Activated naive CD8-positive, alpha-beta T cell treated with anti-CD3 and anti-CD28 coated beads for 36 hours (primary cell): ENCODE results near the gene CARD19. TPM values are rescaled to one million over a fixed set of nuclear protein-coding genes. Genes with fewer than 3 reads are reported as not detected.

Experiments used
- DNase-seq: peaks from one replicate; pipeline ENCODE4 v3.0.0; 2021
- H3K27ac Mint-ChIP-seq: one replicate; pipeline ENCODE4 v1.8.0; 2022; ENCODE audit warnings: mild to moderate bottlenecking, moderate library complexity, mixed read lengths
- H3K27me3 Mint-ChIP-seq: one replicate; pipeline ENCODE4 v1.8.0; 2022; ENCODE audit warnings: mild to moderate bottlenecking, mixed read lengths
- H3K36me3 Mint-ChIP-seq: one replicate; pipeline ENCODE4 v1.8.0; 2021; ENCODE audit warnings: mild to moderate bottlenecking, mixed read lengths
- H3K4me1 Mint-ChIP-seq: one replicate; pipeline ENCODE4 v1.8.0; 2021; ENCODE audit warnings: mixed read lengths
- H3K4me3 Mint-ChIP-seq: one replicate; pipeline ENCODE4 v1.8.0; 2022; ENCODE audit warnings: mild to moderate bottlenecking, moderate library complexity, mixed read lengths
- H3K9me3 Mint-ChIP-seq: one replicate; pipeline ENCODE4 v1.8.0; 2022; ENCODE audit warnings: mixed read lengths
- total RNA-seq, 2 experiments: library from RNA; stranded (reverse); gene quantifications; one replicate each; pipeline ENCODE4 v1.2.3, GENCODE V29; 2021

CARD19 gene
- total RNA-seq, 2 experiments from 2014 or later: 36.5 to 38.6 TPM

- peaks cover 46% of the 10 kb centered on the region for H3K36me3 Mint-ChIP-seq
- H3K4me1 Mint-ChIP-seq: peaks cover 59% of the 10 kb centered on the region
- H3K9me3 Mint-ChIP-seq: peaks cover 35% of the 10 kb centered on the region
- H3K27ac Mint-ChIP-seq: peak overlapping the region; percentile 34
- no peak for DNase-seq
- H3K4me3 Mint-ChIP-seq: no peak overlapping the region
- no peaks in the 10 kb centered on the region for H3K27me3 Mint-ChIP-seq
Measured at GRCh38 chr9:93090091-93090655, 5.8 kb upstream of the CARD19 start.

- H3K9me3 Mint-ChIP-seq: peaks cover 30% of the 10 kb centered on the region
- no peak overlapping the region for H3K4me3 Mint-ChIP-seq
- no peaks in the 10 kb centered on the region for H3K27me3 Mint-ChIP-seq
- H3K4me1 Mint-ChIP-seq: peaks cover 60% of the 10 kb centered on the region
- peaks cover 38% of the 10 kb centered on the region for H3K36me3 Mint-ChIP-seq
- H3K27ac Mint-ChIP-seq: peak overlapping the region; percentile 84
- DNase-seq: no peak
Measured at GRCh38 chr9:93091056-93091452, 5.0 kb upstream of the CARD19 start.

- Mint-ChIP-seq H3K27me3 (no peaks in the 10 kb centered on the region), H3K4me1 (peaks cover 60% of the 10 kb centered on the region), H3K27ac (peak overlapping the region; percentile 84), H3K9me3 (peaks cover 28% of the 10 kb centered on the region), H3K36me3 (peaks cover 36% of the 10 kb centered on the region), H3K4me3 (no peak overlapping the region)
- DNase-seq: peak; percentile 70
Measured at GRCh38 chr9:93091453-93092081, 4.5 kb upstream of the CARD19 start.

GRCh38 chr9:93092251-93092991 lies 3.6 kb upstream of the CARD19 start:
- Mint-ChIP-seq H3K27ac (peak overlapping the region; percentile 84), H3K4me3 (peak overlapping the region; percentile 24), H3K36me3 (peaks cover 32% of the 10 kb centered on the region), H3K27me3 (no peaks in the 10 kb centered on the region), H3K9me3 (peaks cover 26% of the 10 kb centered on the region), H3K4me1 (peaks cover 68% of the 10 kb centered on the region)
- no peak for DNase-seq

- H3K27me3 Mint-ChIP-seq: no peaks in the 10 kb centered on the region
- H3K36me3 Mint-ChIP-seq: peaks cover 29% of the 10 kb centered on the region
- no peak for DNase-seq
- H3K9me3 Mint-ChIP-seq: peaks cover 26% of the 10 kb centered on the region
- peak overlapping the region; percentile 73 for H3K27ac Mint-ChIP-seq
- peaks cover 76% of the 10 kb centered on the region for H3K4me1 Mint-ChIP-seq
- H3K4me3 Mint-ChIP-seq: peak overlapping the region; percentile 29
Measured at GRCh38 chr9:93093127-93093876, 2.7 kb upstream of the CARD19 start.

GRCh38 chr9:93093877-93094657 lies 1.9 kb upstream of the CARD19 start:
- Mint-ChIP-seq H3K27me3 (no peaks in the 10 kb centered on the region), H3K27ac (peak overlapping the region; percentile 95), H3K4me1 (peaks cover 75% of the 10 kb centered on the region), H3K9me3 (peaks cover 23% of the 10 kb centered on the region), H3K4me3 (peak overlapping the region; percentile 81), H3K36me3 (peaks cover 29% of the 10 kb centered on the region)
- DNase-seq: no peak

GRCh38 chr9:93094658-93095204 lies 1.3 kb upstream of the CARD19 start:
- peak overlapping the region; percentile 81 for H3K4me3 Mint-ChIP-seq
- H3K9me3 Mint-ChIP-seq: peaks cover 20% of the 10 kb centered on the region
- peaks cover 75% of the 10 kb centered on the region for H3K4me1 Mint-ChIP-seq
- H3K27me3 Mint-ChIP-seq: no peaks in the 10 kb centered on the region
- peaks cover 24% of the 10 kb centered on the region for H3K36me3 Mint-ChIP-seq
- H3K27ac Mint-ChIP-seq: peak overlapping the region; percentile 95
- DNase-seq: no peak

- peak overlapping the region; percentile 95 for H3K27ac Mint-ChIP-seq
- H3K36me3 Mint-ChIP-seq: peaks cover 19% of the 10 kb centered on the region
- no peaks in the 10 kb centered on the region for H3K27me3 Mint-ChIP-seq
- DNase-seq: peak; percentile 100
- peak overlapping the region; percentile 81 for H3K4me3 Mint-ChIP-seq
- peaks cover 14% of the 10 kb centered on the region for H3K9me3 Mint-ChIP-seq
- peaks cover 74% of the 10 kb centered on the region for H3K4me1 Mint-ChIP-seq
Measured at GRCh38 chr9:93095205-93096130, 549 bp upstream of the CARD19 start.

GRCh38 chr9:93096811-93097382 lies 880 bp downstream of the CARD19 start:
- Mint-ChIP-seq H3K9me3 (peaks cover 10% of the 10 kb centered on the region), H3K27me3 (no peaks in the 10 kb centered on the region), H3K27ac (peak overlapping the region; percentile 72), H3K36me3 (peaks cover 19% of the 10 kb centered on the region), H3K4me3 (peak overlapping the region; percentile 86), H3K4me1 (peaks cover 67% of the 10 kb centered on the region)
- no peak for DNase-seq

- DNase-seq: no peak
- Mint-ChIP-seq H3K4me1 (peaks cover 63% of the 10 kb centered on the region), H3K9me3 (peaks cover 4% of the 10 kb centered on the region), H3K4me3 (peak overlapping the region; percentile 86), H3K36me3 (peaks cover 17% of the 10 kb centered on the region), H3K27ac (peak overlapping the region; percentile 72), H3K27me3 (no peaks in the 10 kb centered on the region)
Measured at GRCh38 chr9:93097511-93098201, 1.6 kb downstream of the CARD19 start.

- peaks cover 58% of the 10 kb centered on the region for H3K4me1 Mint-ChIP-seq
- DNase-seq: peak; percentile 81
- H3K9me3 Mint-ChIP-seq: peaks cover 5% of the 10 kb centered on the region
- peak overlapping the region; percentile 86 for H3K4me3 Mint-ChIP-seq
- no peaks in the 10 kb centered on the region for H3K27me3 Mint-ChIP-seq
- peak overlapping the region; percentile 62 for H3K27ac Mint-ChIP-seq
- H3K36me3 Mint-ChIP-seq: peaks cover 19% of the 10 kb centered on the region
Measured at GRCh38 chr9:93098236-93098946, 2.4 kb downstream of the CARD19 start.
